ENCODE data around the gene CCNL2. TPM values are rescaled to one million over a fixed set of nuclear protein-coding genes. Genes with fewer than 3 reads are reported as not detected.
A peak's percentile ranks its signal among the peaks of the same experiment; 100 is the strongest.
"Not testable (repeated sequence)": the region's sequence is repeated elsewhere in the genome, so short reads cannot be mapped to it uniquely, and the experiment has no call there.

CCNL2 gene
- total RNA-seq, 1 donor from 2014 or later = 44.2 TPM

DNA sequence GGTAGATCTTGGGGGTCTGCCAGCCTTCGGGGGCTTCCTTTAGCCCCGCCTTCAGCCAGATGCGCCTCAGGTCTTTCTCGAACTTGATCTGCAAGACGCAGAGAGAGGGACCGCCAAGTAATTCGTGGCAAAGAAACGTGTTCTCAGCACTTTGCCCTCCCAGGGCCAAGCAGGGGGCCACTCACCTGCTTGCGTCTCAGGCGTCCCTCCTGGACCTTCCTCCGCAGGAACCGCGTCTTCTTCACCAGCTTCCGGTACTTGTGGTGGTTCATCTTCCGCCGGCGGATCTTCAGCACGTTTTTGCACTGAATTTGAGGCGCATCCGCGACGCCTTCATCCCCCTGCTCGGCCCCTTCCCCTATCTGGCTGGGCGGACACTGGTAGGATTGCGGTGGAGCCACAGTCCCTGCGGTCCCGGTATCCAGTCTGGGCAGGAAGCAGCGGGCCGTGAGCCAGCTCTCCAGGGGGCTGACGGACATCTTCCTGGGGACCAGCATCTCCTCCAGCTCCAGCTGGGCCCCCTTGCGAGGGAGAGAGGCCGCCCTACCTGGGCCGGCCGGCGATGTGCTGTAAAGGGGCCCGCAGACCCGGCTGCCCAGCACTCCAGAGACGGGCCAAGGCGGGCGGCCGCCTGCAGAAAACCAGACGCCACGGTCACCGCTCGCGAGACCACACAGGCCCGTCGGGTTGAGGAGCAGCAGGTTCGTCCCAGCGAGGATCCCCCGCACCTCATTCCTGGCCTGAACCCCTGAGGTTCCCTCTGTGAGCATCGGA, 25.1 kb downstream of the CCNL2 start:
- no peak for DNase-seq (ENCODE audit: low read depth in 2 of 2)

DNA sequence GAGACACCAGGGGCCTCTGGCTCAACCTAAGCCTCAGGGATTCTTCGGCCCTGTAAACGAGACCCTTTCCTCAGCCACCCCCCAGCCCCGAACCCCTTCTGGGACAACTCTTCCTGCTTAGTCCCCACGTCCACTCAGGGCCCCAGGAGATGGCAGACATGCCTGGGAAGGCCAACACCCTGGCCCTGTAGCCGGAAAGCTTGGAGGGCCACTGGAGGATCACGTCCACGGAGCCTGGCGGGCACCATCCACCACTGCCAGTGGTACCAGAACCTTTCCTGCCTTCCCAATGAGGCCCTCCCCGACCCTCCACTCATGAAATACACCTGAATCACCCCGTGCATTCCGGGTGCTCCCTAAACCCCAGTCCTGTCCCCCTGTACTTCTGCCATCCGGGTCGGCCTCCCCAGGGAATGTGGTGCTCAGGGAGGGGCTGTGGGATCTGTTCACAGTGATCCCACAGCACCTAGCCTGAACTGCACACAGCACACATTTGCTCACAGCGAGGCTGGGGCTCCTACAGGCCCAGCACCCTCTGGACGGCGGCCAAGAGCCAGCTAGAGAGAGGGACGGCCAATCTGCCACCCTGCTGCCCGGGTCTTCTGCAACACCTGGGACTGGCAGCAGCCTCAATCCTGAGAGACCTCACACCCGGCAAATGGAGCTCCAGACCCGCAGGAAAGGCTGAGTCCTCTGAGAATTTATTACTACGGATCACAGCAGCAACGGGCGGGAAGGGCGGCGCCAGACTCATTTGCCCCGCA, 25.9 kb downstream of the CCNL2 start:
- no peak for DNase-seq (ENCODE audit: low read depth in 2 of 2)

DNA sequence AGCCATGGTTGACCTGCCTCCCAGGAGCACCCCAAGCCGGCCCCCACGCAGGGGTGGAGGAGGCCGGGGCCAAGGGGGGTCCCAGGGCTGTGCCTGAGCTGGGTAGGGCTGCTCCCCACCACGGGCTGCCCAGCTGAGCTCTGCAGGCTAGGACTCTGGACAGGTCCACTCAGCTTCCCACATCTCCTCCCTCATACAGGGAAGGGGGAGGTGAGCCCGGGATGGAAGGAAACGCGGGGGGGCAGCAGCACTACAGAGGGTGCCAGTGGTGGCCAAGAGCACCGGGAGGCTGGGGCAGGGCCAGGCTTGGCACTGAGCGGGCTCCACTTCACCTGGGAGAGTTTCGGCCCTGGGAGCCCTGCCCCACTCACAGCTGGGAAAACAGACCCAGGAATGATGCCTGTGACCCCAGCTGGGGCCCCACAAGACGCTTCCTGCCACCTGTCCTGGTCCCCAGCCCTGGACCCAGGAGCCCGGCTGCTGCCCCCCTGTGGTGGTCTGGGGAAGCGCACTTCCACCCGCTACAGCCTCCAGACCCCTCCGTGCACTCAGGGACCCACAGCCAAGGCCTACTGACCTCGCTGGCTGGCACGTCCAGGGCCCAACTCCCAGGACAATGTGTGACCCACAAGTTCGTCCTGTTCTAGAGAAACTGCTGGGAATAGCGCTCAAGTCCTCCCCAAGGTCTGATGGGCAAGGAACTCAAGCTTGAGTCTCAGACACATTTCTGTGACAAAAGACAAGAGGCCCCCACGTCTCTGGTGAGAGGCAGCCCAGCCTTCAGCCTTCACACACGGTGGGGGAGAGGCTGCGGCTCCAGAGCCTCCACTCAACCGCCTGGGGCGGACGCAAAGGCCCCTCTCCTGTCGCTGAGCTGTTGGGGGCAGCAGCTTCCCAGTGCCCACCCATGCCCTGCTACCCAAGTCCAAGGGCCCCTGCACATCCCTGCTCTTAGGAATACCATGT, 27.1 kb downstream of the CCNL2 start:
- DNase-seq (ENCODE audit: low read depth in 2 of 2) = peak; percentile 18 to 58

DNA sequence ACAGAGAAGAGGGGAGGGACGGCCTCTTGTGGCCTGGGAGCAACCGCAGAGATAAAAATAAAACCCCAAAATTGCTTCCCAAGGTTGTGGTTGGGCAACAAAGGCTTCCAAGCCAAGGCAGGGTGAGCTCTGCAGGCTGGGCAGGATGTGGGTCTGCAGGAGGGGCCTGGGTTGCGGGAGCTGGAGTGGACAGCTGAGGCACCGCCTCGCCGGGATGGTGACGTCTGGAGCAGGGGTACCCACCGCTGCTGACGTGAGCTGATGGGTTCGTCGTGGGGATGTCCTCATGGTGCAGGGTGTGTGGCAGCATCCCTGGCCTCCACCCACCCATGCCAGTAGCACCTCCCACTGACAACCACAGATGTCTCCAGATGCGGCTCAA, 27.8 kb downstream of the CCNL2 start:
- no peak for DNase-seq (ENCODE audit: low read depth in 2 of 2)

DNA sequence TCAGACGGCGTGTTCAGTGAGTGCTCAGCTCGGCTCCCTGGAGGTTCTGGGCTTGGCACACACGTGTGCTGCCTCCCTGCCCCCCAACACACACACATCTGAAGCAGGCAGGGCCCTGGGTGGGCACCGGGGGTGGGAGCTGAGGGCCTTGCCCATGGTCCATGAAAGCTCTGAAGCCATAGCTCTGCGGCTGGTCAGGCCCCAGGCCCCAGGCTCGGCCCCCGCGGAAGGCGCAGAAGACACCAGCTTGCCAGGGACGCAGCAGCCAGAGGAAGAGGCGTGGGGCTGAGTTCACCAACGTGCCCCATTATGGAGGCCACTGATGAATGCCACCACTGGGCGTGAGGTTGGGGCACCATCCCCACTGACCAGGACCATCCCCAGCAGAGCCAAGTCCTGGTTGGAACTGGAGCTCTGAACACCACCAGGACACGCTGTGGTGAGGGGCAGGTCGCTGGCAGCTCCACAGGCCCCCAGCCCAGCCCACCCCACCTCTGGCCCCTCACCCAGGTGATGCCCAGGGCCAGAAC, 28.3 kb downstream of the CCNL2 start:
- no peak for DNase-seq (ENCODE audit: low read depth in 2 of 2)

DNA sequence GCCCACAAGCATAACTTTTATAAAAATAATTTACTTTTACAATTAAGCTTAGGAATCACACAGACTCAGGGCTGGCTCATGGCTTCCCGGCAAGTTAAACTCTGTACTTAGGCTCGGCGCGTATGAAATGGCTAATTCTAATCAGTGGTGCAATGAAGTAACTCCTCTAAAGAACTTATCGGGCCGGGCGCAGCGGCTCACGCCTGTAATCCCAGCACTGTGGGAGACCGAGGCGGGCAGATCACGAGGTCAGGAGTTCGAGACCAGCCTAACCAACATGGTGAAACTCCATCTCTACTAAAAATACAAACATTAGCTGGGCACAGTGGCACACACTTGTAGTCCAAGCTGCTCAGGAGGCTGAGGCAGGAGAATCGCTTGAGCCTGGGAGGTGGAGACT, 29.0 kb downstream of the CCNL2 start:
- not testable (repeated sequence) for DNase-seq (ENCODE audit: low read depth in 2 of 2)

DNA sequence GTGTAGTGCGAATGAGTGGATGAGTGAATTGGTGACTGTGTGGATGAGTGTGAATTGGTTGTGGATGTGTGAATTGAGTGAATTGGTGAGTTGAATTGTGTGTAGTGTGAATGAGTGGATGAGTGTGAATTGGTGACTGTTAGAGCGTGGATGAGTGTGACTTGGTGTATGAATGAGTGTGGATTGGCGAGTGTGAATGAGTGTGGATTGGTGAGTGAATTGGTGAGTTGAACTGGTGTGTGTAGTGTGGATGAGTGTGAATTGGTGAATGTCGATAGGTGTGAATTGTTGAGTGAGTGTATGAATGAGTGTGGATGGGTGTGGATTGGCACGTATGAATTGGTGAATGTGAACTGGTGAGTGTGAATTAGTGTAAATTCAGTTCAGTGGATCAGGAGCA, 31.8 kb downstream of the CCNL2 start:
- no peak for DNase-seq (ENCODE audit: low read depth in 2 of 2)

DNA sequence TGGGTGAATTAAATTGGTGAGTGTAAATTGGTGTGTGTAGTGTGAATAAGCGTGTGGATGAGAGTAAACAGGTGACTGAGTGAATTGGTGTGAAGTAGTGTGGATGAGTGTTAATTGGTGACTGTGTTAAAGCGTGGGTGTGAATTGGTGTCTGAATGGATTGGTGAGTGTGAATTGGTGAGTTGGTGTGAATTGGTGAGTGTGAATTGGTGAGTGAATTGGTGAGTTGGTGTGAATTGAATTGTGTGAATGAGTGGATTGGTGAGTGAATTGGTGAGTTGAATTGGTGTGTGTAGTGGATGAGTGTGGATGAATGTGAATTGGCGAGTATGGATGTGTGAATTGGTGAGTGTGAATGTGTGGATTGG, 32.5 kb downstream of the CCNL2 start:
- DNase-seq (ENCODE audit: low read depth in 2 of 2) = no peak

DNA sequence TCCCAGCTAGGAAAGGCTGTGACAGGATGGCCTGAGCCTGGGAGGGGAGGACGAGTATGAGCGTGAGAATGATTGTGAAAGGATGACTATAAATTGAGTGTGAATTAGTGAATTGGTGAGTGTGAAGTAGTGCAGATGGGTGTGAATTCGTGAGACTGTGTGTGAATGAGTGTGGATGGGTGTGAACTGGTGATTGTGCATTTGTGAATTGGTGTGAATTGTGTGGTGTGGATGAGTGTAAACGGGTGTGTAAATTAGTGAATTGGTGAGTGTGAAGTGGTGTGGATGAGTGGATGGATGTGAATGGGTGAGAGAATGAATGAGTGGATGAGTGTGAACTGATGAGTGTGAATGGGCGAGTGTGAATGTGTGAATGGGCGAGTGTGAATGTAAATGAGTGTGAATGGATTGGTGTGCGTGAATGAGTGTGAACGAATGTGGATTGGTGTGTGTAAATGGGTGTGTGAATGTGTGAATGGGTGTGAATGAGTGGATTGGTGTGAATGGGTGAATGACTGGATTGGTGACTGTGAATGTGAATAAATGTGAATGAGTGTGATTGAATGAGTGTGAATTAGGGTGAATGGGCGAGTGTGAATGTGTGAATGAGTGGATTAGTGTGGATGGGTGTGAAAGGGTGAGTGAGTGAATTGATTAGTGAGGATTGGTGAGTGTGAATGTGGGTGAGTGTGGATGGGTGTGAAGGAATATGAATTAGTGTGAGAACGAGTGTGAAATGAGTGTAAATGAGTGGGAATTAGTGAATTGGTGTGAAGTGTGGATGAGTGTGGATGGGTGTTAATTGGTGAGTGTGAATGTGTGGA, 33.0 kb downstream of the CCNL2 start:
- no peak for DNase-seq (ENCODE audit: low read depth in 2 of 2)

DNA sequence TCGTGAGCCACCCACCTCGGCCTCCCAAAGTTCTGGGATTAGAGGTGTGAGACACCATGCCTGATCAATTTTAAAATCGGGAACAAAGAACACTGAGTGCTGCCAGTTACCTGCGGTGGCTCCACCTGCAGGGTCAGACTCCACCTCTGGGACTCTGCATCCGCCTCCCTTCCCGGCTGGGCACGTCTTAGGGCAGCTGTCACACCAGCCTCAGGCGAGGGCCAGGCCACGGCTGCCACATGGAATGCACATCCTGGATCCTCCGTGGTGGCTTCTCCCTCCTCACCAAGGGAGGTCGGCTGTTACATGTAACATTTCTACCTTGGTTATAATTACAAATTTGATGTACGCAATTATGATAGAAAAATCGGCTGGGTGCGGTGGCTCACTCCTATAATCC, 34.9 kb downstream of the CCNL2 start:
- DNase-seq (ENCODE audit: low read depth in 2 of 2) = no peak

DNA sequence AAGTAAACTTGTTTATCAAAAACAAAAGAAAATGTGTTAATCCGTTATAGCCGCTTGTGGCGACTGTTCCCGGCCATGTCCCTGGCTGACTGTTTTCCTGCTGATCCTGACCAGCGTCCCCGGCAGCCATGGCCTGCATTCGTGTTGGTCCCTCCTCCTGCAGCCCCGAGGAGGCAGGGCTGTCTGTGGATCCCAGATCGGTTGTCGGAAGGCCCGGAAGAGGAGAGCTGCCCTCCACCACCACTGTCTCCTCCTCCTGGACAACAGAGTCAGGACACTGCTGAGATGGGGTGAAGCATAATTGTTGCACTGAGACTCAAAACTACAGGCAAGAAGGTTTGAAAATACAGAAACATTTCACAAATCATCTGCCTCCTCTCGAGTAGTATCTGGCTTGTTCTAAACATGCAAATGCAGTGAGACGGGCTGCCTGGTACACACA, 37.1 kb downstream of the CCNL2 start:
- DNase-seq (ENCODE audit: low read depth in 2 of 2) = peak in 1 of 2 donors; percentile 29

DNA sequence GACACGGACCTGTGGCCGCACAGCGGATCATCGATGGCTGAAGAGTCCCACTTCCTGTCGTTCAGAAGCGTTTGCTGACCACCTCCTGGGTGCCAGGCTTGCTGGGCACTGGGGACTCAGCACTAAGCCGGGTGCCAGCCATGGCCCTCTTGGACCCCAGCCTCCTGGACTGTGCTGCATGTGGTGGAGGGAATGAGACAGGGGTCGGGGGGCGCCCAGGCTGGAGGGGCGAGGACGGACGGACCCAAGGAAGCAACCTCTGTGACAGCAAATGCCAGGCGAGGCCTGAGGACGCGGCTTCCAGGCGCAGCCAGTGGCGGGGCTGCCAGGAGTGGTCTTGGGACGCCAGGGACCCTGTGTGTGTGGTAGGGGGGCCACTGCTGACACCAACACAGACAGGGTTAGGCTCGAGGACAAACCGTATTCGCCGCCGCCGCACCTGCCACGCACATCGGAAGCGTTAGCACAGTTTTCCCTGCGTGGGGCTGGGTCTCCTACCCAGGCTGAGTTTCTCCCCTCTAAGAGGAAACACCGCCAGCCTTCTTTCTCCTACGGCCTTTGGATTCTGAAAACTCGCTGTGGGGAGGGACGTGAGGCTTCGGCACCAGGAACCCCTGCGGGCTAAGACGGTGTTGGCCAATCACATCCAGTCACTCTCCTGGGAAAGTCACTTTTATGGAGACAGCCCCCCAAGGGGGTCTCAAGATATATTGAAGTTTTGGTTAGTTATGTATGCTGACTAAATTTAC, 37.7 kb downstream of the CCNL2 start:
- no peak for DNase-seq (ENCODE audit: low read depth in 2 of 2)

DNA sequence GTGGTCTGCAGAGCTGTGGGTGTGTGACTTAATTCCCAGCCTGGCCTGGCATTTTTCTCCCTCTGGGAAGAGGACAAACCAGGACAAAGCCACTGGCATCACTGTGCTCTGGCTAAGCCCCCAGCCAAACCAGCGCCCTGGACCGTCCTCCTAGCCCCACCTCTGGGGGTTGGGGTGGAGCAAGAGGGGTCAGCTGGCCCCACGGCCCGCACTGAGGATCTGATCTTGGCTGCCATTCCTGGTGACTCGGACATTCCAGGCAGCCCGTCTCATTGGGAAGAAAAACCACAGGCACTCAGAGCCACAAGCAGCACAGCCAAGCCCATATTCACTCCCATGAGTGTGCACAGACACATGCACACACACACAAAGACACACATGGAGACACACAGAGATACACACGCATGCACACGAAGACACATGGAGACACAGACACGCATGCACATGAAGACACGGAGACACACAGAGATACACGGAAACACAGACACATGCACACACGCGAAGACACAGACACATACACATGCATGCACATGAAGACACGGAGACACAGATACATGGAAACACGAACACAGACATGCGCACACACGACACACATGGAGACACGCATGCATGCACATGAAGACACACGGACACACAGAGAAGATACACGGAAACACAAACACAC, 38.5 kb downstream of the CCNL2 start:
- DNase-seq (ENCODE audit: low read depth in 2 of 2) = no peak

DNA sequence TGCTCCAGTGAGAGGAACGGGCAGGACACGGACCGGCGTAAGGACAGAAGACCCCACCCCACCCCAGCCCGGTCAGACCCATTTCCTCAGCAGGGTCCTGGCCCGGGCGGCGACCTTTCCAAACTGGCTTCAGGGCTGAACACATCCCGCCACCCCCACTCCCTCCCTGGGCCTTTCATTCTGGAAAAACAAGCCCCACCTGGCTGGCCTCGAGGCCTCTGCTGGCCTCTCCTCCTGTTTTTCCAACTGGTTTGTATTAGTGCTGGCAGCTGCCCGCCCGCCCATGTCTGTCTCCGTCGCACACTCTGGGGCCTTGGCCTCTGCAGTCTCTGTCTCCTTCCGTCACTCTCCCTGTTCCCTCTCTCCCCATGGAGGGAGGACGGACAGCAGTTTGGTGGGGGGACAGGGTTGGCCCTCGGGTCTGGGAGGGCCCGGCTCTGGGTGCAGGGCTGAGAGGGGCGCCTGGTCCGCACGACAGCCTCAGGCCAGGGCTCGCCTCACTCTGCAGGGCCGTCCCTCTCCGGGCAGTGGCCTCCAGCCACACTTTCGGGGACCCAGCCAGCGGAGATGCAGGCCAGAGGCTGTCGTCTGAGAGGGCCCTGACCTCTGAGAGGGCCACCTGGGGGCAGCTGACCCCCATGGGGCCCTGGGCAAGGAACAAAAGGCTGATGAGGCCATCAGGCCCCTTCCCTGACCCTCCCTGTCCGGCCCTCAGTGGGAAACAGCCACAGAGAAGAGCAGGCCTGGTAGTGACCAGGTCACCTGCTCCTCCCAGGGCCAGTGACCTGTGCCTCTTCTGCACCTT, 39.3 kb downstream of the CCNL2 start:
- no peak for DNase-seq (ENCODE audit: low read depth in 2 of 2)

DNA sequence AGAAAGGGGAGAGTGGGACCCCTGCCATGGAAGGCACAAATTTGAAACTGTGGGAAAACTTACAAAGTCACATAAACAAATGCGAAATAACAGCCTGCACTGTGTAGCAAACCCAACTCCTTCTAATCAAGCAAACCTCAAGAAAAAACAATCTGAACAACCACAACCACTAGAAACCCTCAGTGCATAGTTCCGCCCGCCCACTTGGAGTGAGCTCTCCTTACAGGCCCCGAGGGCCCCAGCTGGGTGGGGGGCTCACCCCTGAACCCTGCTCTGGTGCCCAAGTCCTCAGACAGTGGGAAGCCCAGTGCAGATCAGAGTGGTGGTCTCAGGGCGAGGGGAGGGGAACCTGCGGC, 39.8 kb downstream of the CCNL2 start:
- no peak for DNase-seq (ENCODE audit: low read depth in 2 of 2)

DNA sequence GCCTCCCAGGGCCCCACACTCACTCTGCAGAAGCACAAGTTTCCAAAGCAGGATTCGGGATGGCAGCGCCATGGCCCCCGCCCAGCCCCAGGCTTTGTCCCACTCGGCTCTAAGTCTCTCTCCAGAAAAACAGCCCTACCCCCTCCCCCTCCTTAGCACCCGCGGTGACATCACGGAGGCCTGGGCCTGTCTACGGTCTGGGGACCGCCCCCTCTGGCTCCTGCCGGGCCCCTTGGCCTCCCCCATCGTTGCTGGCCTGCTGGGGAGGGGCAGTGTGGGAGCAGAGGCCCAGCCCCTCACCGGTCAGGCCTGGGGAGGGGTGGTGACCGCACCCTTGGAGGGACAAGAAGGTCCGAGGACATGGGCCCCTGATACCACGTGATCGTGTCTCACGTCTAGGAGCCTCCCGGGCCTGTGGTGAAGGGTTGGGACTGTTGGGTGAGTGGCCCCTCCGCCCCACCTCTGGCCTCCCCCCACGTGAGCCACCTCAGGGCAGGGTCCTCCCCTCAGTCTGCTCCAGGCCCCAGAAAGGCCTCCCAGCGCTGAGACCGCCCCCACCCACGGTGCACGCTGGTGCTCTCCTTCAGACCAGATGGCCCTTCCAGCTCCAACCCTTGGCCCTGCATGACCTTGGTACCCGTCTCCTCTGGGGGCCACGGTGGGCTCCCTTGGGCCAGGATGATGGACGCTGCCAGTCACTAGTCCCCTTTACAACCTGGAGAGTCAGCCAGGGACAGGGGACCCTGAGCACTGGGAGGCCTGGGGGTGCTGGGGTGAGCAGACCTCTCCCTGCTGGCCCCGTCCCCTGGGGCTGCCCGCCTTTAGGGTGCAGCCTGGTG, 40.5 kb downstream of the CCNL2 start, which contains the start of gene MXRA8:
Gene MXRA8, minus strand, starts transcription at position 123 of the 839 bp plus-strand sequence. Its CDS starts 51 bp downstream, at position 72.
- DNase-seq (ENCODE audit: low read depth in 2 of 2) = no peak

DNA sequence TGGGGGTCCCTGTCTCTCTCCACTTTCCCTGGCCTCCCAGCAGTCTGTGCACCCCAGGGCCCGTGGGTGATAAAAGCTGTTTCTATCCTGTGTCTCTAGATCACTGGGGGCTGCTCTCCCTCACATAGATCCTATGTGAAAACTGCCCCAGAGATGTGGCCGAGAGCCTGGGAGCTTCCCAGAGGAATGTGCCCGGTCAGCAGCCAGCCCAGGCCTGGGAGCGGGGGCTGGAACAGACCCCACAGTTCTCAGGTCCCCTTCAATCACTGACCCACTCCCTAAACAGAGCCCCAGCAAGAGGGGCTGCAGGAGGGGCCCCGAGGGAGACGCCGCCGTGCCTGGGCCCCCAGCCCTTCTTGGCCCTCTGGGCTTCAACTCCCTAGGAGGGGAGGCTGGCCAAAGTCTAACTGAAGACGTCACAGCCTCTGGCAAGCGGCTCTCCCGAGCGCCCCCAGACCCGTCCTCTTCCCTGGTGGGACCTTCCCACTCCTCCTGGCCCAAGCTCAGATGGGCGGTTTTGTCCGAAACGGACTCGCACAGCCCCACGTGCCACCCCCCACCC, 41.2 kb downstream of the CCNL2 start:
- DNase-seq (ENCODE audit: low read depth in 2 of 2) = no peak
